DOHH2 (cell line): Measurements from ENCODE around the gene SMC6.

Source experiments
- EZH2phosphoT487 ChIP-seq: fragments of 200-600 bp; sonication (generic); IDR thresholded peaks from 2 replicates; pipeline ENCODE4 v1.6.1; 2017; ENCODE audit warnings: borderline replicate concordance, mild to moderate bottlenecking, antibody characterized with exemption, low read length, moderate library complexity, mixed read lengths
- TF ChIP-seq, protein P1 (sequence below): fragments of 200-600 bp; sonication (generic); IDR thresholded peaks from one replicate; pipeline ENCODE4 v1.5.1; 2014; ENCODE audit warnings: antibody characterized with exemption, mild to moderate bottlenecking, low read depth, low read length; ENCODE audit not compliant: poor library complexity, severe bottlenecking

- TF ChIP-seq, protein P1, sequence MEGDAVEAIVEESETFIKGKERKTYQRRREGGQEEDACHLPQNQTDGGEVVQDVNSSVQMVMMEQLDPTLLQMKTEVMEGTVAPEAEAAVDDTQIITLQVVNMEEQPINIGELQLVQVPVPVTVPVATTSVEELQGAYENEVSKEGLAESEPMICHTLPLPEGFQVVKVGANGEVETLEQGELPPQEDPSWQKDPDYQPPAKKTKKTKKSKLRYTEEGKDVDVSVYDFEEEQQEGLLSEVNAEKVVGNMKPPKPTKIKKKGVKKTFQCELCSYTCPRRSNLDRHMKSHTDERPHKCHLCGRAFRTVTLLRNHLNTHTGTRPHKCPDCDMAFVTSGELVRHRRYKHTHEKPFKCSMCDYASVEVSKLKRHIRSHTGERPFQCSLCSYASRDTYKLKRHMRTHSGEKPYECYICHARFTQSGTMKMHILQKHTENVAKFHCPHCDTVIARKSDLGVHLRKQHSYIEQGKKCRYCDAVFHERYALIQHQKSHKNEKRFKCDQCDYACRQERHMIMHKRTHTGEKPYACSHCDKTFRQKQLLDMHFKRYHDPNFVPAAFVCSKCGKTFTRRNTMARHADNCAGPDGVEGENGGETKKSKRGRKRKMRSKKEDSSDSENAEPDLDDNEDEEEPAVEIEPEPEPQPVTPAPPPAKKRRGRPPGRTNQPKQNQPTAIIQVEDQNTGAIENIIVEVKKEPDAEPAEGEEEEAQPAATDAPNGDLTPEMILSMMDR: no peak
- no peak for TF ChIP-seq EZH2phosphoT487
Observed at GRCh38 chr2:17752892-17753802, 463 bp downstream of the SMC6 start.
